Spleen (tissue), 7 donors: ENCODE measurements around the gene GLI2.

Experiments used
- POLR2A ChIP-seq, 3 donors: fragments of 450-650 bp; IDR thresholded peaks; one replicate each; pipeline ENCODE4 v1.5.1; 2017; ENCODE audit warnings: antibody characterized with exemption in 3 of 3, mild to moderate bottlenecking in 1 of 3
- POLR2AphosphoS5 ChIP-seq, 3 donors: sonication (generic); formaldehyde crosslinking; IDR thresholded peaks; one replicate each; pipeline ENCODE4 v1.5.1; 2017; ENCODE audit warnings: antibody characterized with exemption in 3 of 3
- TF ChIP-seq, protein P1 (sequence below), 11 experiments: fragments of 200-600 bp in 7 of 11; fragments of 450-650 bp in 4 of 11; sonication (generic) in 4 of 11; IDR thresholded peaks in 8 of 11; conservative IDR thresholded peaks in 3 of 11; 1 replicate in 7 of 11; 2 replicates in 4 of 11; pipeline versions ENCODE4 v1.4.0 to v1.8.0; 2016 to 2021; ENCODE audit warnings: antibody characterized with exemption in 11 of 11, inconsistent platforms in 4 of 11, mild to moderate bottlenecking in 1 of 11
- donor health status: DM: no; HTN: no; CAD: no; lungs with moderate emphysema.
- donor health status: DM: no; HTN: no; CAD: no.
- donor health status: DM: no; HTN: no; CAD: no.

DNA sequence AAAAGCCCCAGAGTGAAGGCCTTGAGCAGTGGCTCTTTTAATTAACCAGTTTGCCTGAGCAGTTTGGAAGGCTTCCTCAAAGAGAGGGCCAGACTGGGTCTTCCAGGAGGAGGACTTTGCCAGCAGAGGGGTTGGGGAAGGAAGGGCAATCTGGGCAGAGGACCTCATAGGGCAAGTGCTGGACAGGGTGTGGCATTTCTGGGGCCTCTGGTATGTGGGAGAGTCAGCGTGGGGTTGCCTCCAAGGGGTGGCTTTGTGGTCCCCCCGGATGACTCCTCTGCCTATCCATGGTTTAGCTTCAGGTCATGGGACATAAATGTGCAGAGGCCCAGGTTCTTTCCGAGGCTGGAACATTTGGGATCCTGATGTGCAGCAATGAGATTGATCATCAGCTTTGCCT is 12.6 kb downstream of the GLI2 start:
- TF ChIP-seq POLR2A (IDR thresholded peaks at IDR 0.05) (no peak), POLR2AphosphoS5 (IDR thresholded peaks at IDR 0.05) (no peak)
- TF ChIP-seq, protein P1, sequence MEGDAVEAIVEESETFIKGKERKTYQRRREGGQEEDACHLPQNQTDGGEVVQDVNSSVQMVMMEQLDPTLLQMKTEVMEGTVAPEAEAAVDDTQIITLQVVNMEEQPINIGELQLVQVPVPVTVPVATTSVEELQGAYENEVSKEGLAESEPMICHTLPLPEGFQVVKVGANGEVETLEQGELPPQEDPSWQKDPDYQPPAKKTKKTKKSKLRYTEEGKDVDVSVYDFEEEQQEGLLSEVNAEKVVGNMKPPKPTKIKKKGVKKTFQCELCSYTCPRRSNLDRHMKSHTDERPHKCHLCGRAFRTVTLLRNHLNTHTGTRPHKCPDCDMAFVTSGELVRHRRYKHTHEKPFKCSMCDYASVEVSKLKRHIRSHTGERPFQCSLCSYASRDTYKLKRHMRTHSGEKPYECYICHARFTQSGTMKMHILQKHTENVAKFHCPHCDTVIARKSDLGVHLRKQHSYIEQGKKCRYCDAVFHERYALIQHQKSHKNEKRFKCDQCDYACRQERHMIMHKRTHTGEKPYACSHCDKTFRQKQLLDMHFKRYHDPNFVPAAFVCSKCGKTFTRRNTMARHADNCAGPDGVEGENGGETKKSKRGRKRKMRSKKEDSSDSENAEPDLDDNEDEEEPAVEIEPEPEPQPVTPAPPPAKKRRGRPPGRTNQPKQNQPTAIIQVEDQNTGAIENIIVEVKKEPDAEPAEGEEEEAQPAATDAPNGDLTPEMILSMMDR (IDR thresholded peaks at IDR 0.05 in 8 of 11, conservative IDR thresholded peaks at IDR 0.05 in 3 of 11), result no peak
